HG03521 (cell line): Measurements from ENCODE around the gene USP50.
"Not testable (repeated sequence)": the region's sequence is repeated elsewhere in the genome, so short reads cannot be mapped to it uniquely, and the experiment has no call there.

Experiments
- ATAC-seq: cut with Tn5 transposase; IDR thresholded peaks from one replicate; pipeline ENCODE4 v1.9.1; 2021; ENCODE audit warnings: mild to moderate bottlenecking, moderate library complexity; ENCODE audit not compliant: unreplicated experiment

Gene USP50

GRCh38 chr15:50546566-50546965 is at the start of gene USP50:
Gene USP50 (minus strand): TSS chr15:50546666. CDS start chr15:50546525, 141 bp downstream.
- no peak for ATAC-seq

GRCh38 chr15:50594311-50594710 is 47.8 kb upstream of the USP50 start:
- ATAC-seq, result no peak

- ATAC-seq, result no peak
Measured at GRCh38 chr15:50593761-50594160, 47.3 kb upstream of the USP50 start.

- ATAC-seq, result no peak
Measured at GRCh38 chr15:50590288-50590687, 43.8 kb upstream of the USP50 start.

GRCh38 chr15:50577492-50577891 is 31.0 kb upstream of the USP50 start:
- no peak for ATAC-seq

- ATAC-seq, result no peak
Measured at GRCh38 chr15:50576166-50576565, 29.7 kb upstream of the USP50 start.

- ATAC-seq, result not testable (repeated sequence)
Measured at GRCh38 chr15:50573842-50574241, 27.4 kb upstream of the USP50 start.

- no peak for ATAC-seq
Measured at GRCh38 chr15:50563756-50564155, 17.3 kb upstream of the USP50 start.

GRCh38 chr15:50562735-50563640 is 16.5 kb upstream of the USP50 start:
- no peak for ATAC-seq

- no peak for ATAC-seq
Measured at GRCh38 chr15:50558012-50558411, 11.5 kb upstream of the USP50 start.

- no peak for ATAC-seq
Measured at GRCh38 chr15:50556642-50557371, 10.3 kb upstream of the USP50 start.

- no peak for ATAC-seq
Measured at GRCh38 chr15:50552238-50552637, 5.8 kb upstream of the USP50 start.

GRCh38 chr15:50549326-50549725 is 2.9 kb upstream of the USP50 start:
- no peak for ATAC-seq

GRCh38 chr15:50544368-50544767 is 2.1 kb downstream of the USP50 start:
- no peak for ATAC-seq

- ATAC-seq, result no peak
Measured at GRCh38 chr15:50543556-50543955, 2.9 kb downstream of the USP50 start.

GRCh38 chr15:50542887-50543210 is 3.6 kb downstream of the USP50 start:
- ATAC-seq, result no peak

GRCh38 chr15:50531766-50532165 is 14.7 kb downstream of the USP50 start:
- no peak for ATAC-seq

GRCh38 chr15:50531163-50531562 is 15.3 kb downstream of the USP50 start:
- no peak for ATAC-seq

GRCh38 chr15:50523851-50524251 is 22.6 kb downstream of the USP50 start:
- ATAC-seq, result no peak

- ATAC-seq, result no peak
Measured at GRCh38 chr15:50519740-50520425, 26.6 kb downstream of the USP50 start.

- no peak for ATAC-seq
Measured at GRCh38 chr15:50513001-50513400, 33.5 kb downstream of the USP50 start.

GRCh38 chr15:50506121-50506520 is 40.3 kb downstream of the USP50 start:
- ATAC-seq, result no peak
